ENCODE measurements around the gene APP.

Gene APP

GRCh38 chr21:25862596-25862995 is 308.0 kb downstream of the APP start:
- H3K4me3 ChIP-seq, result no peak overlapping the region
- no peak overlapping the region for H3K27ac ChIP-seq

GRCh38 chr21:25862112-25862511 is 308.5 kb downstream of the APP start:
- Histone ChIP-seq H3K4me3 (no peak overlapping the region), H3K27ac (no peak overlapping the region)

- no peak overlapping the region for H3K4me3 ChIP-seq
- H3K27ac ChIP-seq, result no peak overlapping the region
Measured at GRCh38 chr21:25859235-25859929, 311.2 kb downstream of the APP start.

- no peak overlapping the region for H3K4me3 ChIP-seq
- H3K27ac ChIP-seq, result no peak overlapping the region
Measured at GRCh38 chr21:25858325-25858724, 312.2 kb downstream of the APP start.

GRCh38 chr21:25857308-25858074 is 313.1 kb downstream of the APP start:
- H3K4me3 ChIP-seq, result no peak overlapping the region

GRCh38 chr21:25855576-25855975 is 315.0 kb downstream of the APP start:
- Histone ChIP-seq H3K4me3 (no peak overlapping the region), H3K27ac (no peak overlapping the region)

More at GRCh38 chr21:25857308-25858074, 313.1 kb downstream of the APP start:
- H3K27ac ChIP-seq, result no peak overlapping the region

- Histone ChIP-seq H3K27ac (no peak overlapping the region), H3K4me3 (no peak overlapping the region)
Measured at GRCh38 chr21:25850126-25850842, 320.3 kb downstream of the APP start.

- no peak overlapping the region for H3K27ac ChIP-seq
- H3K4me3 ChIP-seq, result no peak overlapping the region
Measured at GRCh38 chr21:25848309-25848708, 322.3 kb downstream of the APP start.

GRCh38 chr21:25845729-25846256 is 324.8 kb downstream of the APP start:
- Histone ChIP-seq H3K4me3 (no peak overlapping the region), H3K27ac (no peak overlapping the region)

- H3K27ac ChIP-seq, result no peak overlapping the region
- H3K4me3 ChIP-seq, result no peak overlapping the region
Measured at GRCh38 chr21:25842925-25843324, 327.6 kb downstream of the APP start.

- H3K27ac ChIP-seq, result no peak overlapping the region
- no peak overlapping the region for H3K4me3 ChIP-seq
Measured at GRCh38 chr21:25838809-25839208, 331.8 kb downstream of the APP start.

- Histone ChIP-seq H3K27ac (no peak overlapping the region), H3K4me3 (no peak overlapping the region)
Measured at GRCh38 chr21:25837533-25838265, 332.9 kb downstream of the APP start.

GRCh38 chr21:25836396-25836795 is 334.2 kb downstream of the APP start:
- Histone ChIP-seq H3K27ac (no peak overlapping the region), H3K4me3 (no peak overlapping the region)

- Histone ChIP-seq H3K27ac (no peak overlapping the region), H3K4me3 (no peak overlapping the region)
Measured at GRCh38 chr21:25834381-25834780, 336.2 kb downstream of the APP start.

GRCh38 chr21:25831300-25831960 is 339.1 kb downstream of the APP start:
- Histone ChIP-seq H3K27ac (peak overlapping the region in 2 of 21 experiments; percentile 14 to 25), H3K4me3 (no peak overlapping the region)

All from skin epidermis (tissue), 12 donors.